ENCODE results near the gene NRTN. TPM values are rescaled to one million over a fixed set of nuclear protein-coding genes. Genes with fewer than 3 reads are reported as not detected.

The NRTN gene
- total RNA-seq, 1 experiment from 2014 or later = 3.9 TPM

DNA sequence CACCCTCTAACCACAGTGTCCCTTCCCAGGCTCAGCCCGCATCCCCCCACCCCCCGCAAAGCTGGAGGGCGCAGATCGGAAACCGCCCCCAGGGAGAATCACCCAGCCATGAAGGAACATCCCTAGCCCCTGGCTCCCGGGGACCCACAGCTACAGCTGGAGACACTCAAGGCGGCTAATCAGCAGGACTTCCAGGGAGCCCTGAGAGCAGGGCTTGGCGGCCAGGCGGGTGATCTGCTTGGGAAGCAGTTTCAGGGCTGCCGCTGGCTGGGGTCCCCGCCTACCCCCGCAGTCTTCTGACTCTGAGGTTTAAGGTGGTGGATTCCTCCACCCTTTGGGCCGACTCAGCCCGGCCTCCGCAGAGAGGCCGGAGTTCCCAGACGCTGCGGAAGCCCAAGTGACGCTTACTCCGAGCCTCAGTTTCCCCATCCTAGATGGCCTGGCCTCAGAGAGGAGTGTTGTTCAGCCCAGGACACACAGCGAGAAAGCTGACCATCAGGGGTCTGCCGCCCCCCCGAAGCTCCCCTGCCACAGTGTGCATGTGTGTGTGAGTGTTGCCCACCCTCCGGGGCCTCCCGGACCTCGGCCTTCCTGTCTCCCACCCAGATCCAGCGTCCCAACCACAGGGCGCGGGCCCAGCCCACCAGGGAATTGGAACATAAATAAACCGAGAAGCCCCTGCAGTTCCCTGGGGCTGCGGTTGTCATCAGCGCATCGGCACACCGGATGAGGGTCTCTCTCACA is 24.9 kb downstream of the NRTN start:
- Histone ChIP-seq H3K4me2 (ENCODE audit: low read length) (no peak overlapping the region), H3K27ac (ENCODE audit: low read length) (no peak overlapping the region), H3F3A (ENCODE audit: low read length, unreplicated experiment) (no peaks in the 10 kb centered on the region), H3K9me3 (ENCODE audit: low read length) (no peaks in the 10 kb centered on the region), H3K36me3 (ENCODE audit: low read depth, low read length) (no peaks in the 10 kb centered on the region), H3K9me2 (replicated peaks; ENCODE audit: low read length) (no peaks in the 10 kb centered on the region), H4K20me1 (ENCODE audit: low read length) (no peaks in the 10 kb centered on the region), H3K79me2 (ENCODE audit: low read length) (no peaks in the 10 kb centered on the region), H2AFZ (ENCODE audit: low read length) (no peak overlapping the region), H3K4me3 (ENCODE audit: low read length) (no peak overlapping the region), H3K4me1 (ENCODE audit: insufficient read depth, low read length) (peaks cover 14% of the 10 kb centered on the region; the same call in 1 of the 2 replicates), H3K9ac (ENCODE audit: low read length) (no peak overlapping the region), H3K27me3 (ENCODE audit: low read length) (no peaks in the 10 kb centered on the region)
- ChIA-PET POLR2A (ENCODE audit: unreplicated experiment) (no interaction called here), CTCF (no interaction called here)
- TF ChIP-seq EZH2phosphoT487 (IDR thresholded peaks at IDR 0.05; ENCODE audit: borderline replicate concordance, low read length) (no peak), EZH2 (IDR thresholded peaks at IDR 0.05; ENCODE audit: low read length, unreplicated experiment) (no peak)
- TF ChIP-seq, protein P1, sequence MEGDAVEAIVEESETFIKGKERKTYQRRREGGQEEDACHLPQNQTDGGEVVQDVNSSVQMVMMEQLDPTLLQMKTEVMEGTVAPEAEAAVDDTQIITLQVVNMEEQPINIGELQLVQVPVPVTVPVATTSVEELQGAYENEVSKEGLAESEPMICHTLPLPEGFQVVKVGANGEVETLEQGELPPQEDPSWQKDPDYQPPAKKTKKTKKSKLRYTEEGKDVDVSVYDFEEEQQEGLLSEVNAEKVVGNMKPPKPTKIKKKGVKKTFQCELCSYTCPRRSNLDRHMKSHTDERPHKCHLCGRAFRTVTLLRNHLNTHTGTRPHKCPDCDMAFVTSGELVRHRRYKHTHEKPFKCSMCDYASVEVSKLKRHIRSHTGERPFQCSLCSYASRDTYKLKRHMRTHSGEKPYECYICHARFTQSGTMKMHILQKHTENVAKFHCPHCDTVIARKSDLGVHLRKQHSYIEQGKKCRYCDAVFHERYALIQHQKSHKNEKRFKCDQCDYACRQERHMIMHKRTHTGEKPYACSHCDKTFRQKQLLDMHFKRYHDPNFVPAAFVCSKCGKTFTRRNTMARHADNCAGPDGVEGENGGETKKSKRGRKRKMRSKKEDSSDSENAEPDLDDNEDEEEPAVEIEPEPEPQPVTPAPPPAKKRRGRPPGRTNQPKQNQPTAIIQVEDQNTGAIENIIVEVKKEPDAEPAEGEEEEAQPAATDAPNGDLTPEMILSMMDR (conservative IDR thresholded peaks at IDR 0.05; ENCODE audit: low read depth, low read length) = no peak
- intact Hi-C loops (cut with micrococcal nuclease) = no loop called here
- no peak for ATAC-seq
- DNase-seq = no peak
- BruUV-seq (replicated peaks) = no TSS peak

DNA sequence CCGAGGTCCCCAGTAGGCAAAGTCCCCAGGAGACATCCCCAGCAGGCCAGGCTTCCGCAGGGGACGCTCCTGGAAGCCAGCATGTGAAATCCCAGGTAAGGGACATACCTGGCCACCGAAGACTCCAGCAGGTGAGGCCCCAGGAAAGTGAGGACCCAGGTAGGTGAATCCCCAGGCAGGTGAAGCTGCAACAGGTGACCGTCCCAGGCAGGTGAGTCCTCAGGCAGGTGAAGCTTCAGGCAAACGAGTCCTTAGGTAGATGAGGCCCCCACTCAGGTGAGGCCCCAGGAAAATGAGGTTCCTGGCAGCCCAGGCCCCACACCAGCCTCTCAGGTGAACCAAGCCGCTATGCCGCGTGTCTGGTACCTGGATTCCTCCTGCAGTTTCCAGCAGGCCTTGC is 26.3 kb downstream of the NRTN start:
- TF ChIP-seq EZH2phosphoT487 (IDR thresholded peaks at IDR 0.05; ENCODE audit: borderline replicate concordance, low read length) (no peak), EZH2 (IDR thresholded peaks at IDR 0.05; ENCODE audit: low read length, unreplicated experiment) (no peak)
- TF ChIP-seq, protein P1 (conservative IDR thresholded peaks at IDR 0.05; ENCODE audit: low read depth, low read length) = no peak
- no peak overlapping the region for H3K9ac ChIP-seq (ENCODE audit: low read length)
- intact Hi-C loops (cut with micrococcal nuclease) = no loop called here

DNA sequence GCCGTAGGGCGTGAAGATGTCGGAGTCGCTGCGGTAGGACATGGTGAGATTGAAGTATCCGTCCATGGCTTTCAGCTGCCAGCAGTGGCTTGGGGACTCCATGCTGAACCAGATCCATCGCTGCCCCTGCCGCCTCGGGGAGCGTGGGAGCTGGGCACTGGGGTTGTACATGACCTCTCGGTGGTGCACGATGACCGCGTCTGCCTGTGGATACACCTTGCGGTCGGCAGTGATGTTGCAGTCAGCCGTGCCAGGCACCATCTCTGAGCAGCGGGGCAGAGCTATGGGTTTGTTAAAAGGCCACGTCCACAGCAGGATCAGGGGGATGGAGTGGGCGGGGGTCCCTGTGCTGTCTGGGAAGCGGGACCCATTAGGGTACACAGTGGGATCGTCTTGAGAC is 27.2 kb downstream of the NRTN start:
- ChIA-PET POLR2A (ENCODE audit: unreplicated experiment) (no interaction called here), CTCF (no interaction called here)
- no peak for TF ChIP-seq EZH2 (IDR thresholded peaks at IDR 0.05; ENCODE audit: low read length, unreplicated experiment)
- TF ChIP-seq EZH2phosphoT487 (IDR thresholded peaks at IDR 0.05; ENCODE audit: borderline replicate concordance, low read length) = no peak
- TF ChIP-seq, protein P1 (conservative IDR thresholded peaks at IDR 0.05; ENCODE audit: low read depth, low read length) = no peak
- Histone ChIP-seq H3K36me3 (ENCODE audit: low read depth, low read length) (no peaks in the 10 kb centered on the region), H3K27me3 (ENCODE audit: low read length) (no peaks in the 10 kb centered on the region), H3K9ac (ENCODE audit: low read length) (no peak overlapping the region), H3K4me3 (ENCODE audit: low read length) (no peak overlapping the region), H3K79me2 (ENCODE audit: low read length) (no peaks in the 10 kb centered on the region), H3K27ac (ENCODE audit: low read length) (no peak overlapping the region), H3K4me1 (ENCODE audit: insufficient read depth, low read length) (peaks cover 10% of the 10 kb centered on the region; the same call in 1 of the 2 replicates), H3F3A (ENCODE audit: low read length, unreplicated experiment) (no peaks in the 10 kb centered on the region), H4K20me1 (ENCODE audit: low read length) (no peaks in the 10 kb centered on the region), H3K9me3 (ENCODE audit: low read length) (no peaks in the 10 kb centered on the region), H3K4me2 (ENCODE audit: low read length) (no peak overlapping the region), H2AFZ (ENCODE audit: low read length) (no peak overlapping the region), H3K9me2 (replicated peaks; ENCODE audit: low read length) (no peaks in the 10 kb centered on the region)
- no peak for DNase-seq
- ATAC-seq = no peak
- no TSS peak for BruUV-seq (replicated peaks)
- intact Hi-C loops (cut with micrococcal nuclease) = no loop called here

More for the DNA sequence above, 26.3 kb downstream of the NRTN start:
- CTCF ChIA-PET = no interaction called here
- Histone ChIP-seq H3K79me2 (ENCODE audit: low read length) (no peaks in the 10 kb centered on the region), H3K27me3 (ENCODE audit: low read length) (no peaks in the 10 kb centered on the region), H3K4me1 (ENCODE audit: insufficient read depth, low read length) (peaks cover 14% of the 10 kb centered on the region; the same call in 1 of the 2 replicates), H3K27ac (ENCODE audit: low read length) (no peak overlapping the region), H3K9me3 (ENCODE audit: low read length) (no peaks in the 10 kb centered on the region), H3F3A (ENCODE audit: low read length, unreplicated experiment) (no peaks in the 10 kb centered on the region), H3K9me2 (replicated peaks; ENCODE audit: low read length) (no peaks in the 10 kb centered on the region), H3K4me3 (ENCODE audit: low read length) (no peak overlapping the region), H3K4me2 (ENCODE audit: low read length) (no peak overlapping the region), H3K36me3 (ENCODE audit: low read depth, low read length) (no peaks in the 10 kb centered on the region), H2AFZ (ENCODE audit: low read length) (no peak overlapping the region), H4K20me1 (ENCODE audit: low read length) (no peaks in the 10 kb centered on the region)
- DNase-seq (no peak), ATAC-seq (no peak)
- POLR2A ChIA-PET (ENCODE audit: unreplicated experiment) = no interaction called here
- no TSS peak for BruUV-seq (replicated peaks)
